Measurements from ENCODE around the gene NFKB2. TPM values are rescaled to one million over a fixed set of nuclear protein-coding genes. Genes with fewer than 3 reads are reported as not detected.
A peak's percentile ranks its signal among the peaks of the same experiment; 100 is the strongest.

The NFKB2 gene
- total RNA-seq, 2 donors from 2014 or later: 28.7 to 45.2 TPM

DNA sequence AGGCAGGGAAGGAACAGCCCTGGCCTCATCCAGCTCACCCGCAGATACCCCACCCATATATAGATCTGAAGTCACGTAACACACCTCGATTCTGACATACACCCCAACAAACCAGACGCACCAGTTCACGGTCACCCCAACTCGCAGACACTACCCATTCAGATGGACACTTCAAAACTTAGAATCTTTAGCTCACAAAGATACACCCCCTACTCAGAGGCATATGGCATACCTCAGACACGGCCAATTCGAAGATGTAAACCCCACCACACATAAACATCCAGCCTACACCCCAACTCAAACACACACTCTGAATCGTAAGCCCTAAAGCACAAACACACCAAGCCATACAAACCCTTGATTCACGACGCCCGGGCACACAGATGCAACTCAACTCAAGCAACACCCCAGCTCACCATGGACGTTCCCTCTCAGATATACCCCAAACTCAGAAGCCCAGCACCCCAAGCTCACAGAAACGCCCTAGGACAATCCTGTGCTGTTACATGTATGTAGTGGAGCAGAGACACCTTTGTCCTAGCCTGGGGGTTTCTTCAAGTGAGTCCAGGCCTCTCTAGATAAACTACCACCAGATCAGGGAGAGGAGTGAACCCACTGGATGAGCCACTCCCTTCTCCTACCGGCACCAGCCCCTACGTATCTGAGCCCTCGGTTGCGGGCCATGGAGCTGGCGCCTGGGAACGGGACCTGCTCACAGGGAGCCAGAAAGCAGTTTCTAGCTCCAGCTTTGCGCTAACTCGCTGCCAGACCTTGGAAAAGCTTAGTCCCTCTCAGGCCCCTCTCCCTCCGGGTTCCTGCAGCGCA is 14.3 kb downstream of the NFKB2 start:
- Histone ChIP-seq H3K9me3 (ENCODE audit: control insufficient read depth, low read length) (no peaks in the 10 kb centered on the region), H3K36me3 (ENCODE audit: control insufficient read depth, insufficient read depth, low read length) (no peaks in the 10 kb centered on the region), H3K4me1 (ENCODE audit: control insufficient read depth, insufficient read depth, low read length) (no peaks in the 10 kb centered on the region), H3K27me3 (ENCODE audit: control insufficient read depth, insufficient read depth, low read length, poor library complexity, severe bottlenecking) (peaks cover 65% of the 10 kb centered on the region), H3K27ac (ENCODE audit: low read depth, low read length) (no peak overlapping the region), H3K9ac (ENCODE audit: extremely low read depth, low read length, poor library complexity, severe bottlenecking) (no peak overlapping the region), H3K4me3 (ENCODE audit: low read length) (peak overlapping the region; percentile 75)
- H3K27me3 Mint-ChIP-seq (ENCODE audit: insufficient read depth): peaks cover 81% of the 10 kb centered on the region
- H3K36me3 Mint-ChIP-seq (ENCODE audit: low read depth): no peaks in the 10 kb centered on the region
- TF ChIP-seq, protein P1, sequence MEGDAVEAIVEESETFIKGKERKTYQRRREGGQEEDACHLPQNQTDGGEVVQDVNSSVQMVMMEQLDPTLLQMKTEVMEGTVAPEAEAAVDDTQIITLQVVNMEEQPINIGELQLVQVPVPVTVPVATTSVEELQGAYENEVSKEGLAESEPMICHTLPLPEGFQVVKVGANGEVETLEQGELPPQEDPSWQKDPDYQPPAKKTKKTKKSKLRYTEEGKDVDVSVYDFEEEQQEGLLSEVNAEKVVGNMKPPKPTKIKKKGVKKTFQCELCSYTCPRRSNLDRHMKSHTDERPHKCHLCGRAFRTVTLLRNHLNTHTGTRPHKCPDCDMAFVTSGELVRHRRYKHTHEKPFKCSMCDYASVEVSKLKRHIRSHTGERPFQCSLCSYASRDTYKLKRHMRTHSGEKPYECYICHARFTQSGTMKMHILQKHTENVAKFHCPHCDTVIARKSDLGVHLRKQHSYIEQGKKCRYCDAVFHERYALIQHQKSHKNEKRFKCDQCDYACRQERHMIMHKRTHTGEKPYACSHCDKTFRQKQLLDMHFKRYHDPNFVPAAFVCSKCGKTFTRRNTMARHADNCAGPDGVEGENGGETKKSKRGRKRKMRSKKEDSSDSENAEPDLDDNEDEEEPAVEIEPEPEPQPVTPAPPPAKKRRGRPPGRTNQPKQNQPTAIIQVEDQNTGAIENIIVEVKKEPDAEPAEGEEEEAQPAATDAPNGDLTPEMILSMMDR (conservative IDR thresholded peaks at IDR 0.05): no peak
- H3K27ac Mint-ChIP-seq: no peak overlapping the region
- H3K4me3 Mint-ChIP-seq: peak overlapping the region; percentile 53
- DNase-seq: peak; percentile 71
- WGBS, 2 experiments (ENCODE audit: insufficient coverage in 1 of 2, insufficient read length in 1 of 2): 42 to 50% methylated on average over 15 to 24 of the region's 24 CpGs
- peaks cover 18% of the 10 kb centered on the region for H3K4me1 Mint-ChIP-seq
- H3K9me3 Mint-ChIP-seq: no peaks in the 10 kb centered on the region

DNA sequence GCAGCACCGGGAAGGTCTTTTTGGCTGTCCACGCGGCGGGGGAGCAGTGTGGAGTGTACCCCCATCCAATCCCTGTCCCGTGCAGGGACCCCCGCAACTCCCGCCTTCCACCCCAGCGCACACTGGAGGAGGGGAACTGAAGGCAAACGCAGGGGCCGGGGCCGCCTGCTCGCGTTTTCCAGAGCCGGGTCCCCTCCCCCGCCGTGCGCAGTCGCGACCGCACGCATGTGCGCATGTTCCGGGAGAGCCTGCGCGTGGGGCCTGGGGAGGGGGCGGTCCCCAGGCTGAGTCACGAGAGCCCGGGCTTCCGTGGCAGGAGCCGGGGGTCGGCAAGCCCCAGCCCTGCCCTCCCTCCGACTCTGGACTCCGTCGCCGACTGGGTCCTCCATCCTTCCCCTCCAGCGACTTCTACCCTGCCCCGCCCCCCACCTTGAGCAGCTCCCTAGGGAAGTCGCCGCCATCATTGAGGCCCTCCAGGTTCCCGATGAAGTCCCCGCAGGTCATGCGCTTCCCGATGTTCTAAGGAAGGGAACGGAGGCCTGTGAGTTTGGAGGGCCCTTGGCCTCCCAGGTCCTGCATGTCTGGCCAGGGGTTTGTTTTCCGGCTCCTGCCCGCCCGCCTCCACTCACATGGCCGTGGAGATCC is 15.0 kb downstream of the NFKB2 start:
- no peak overlapping the region for H3K9ac ChIP-seq (ENCODE audit: extremely low read depth, low read length, poor library complexity, severe bottlenecking)
- H3K36me3 ChIP-seq (ENCODE audit: control insufficient read depth, insufficient read depth, low read length): no peaks in the 10 kb centered on the region
- H3K9me3 ChIP-seq (ENCODE audit: control insufficient read depth, low read length): no peaks in the 10 kb centered on the region
- no peaks in the 10 kb centered on the region for H3K9me3 Mint-ChIP-seq
- H3K4me3 Mint-ChIP-seq: peak overlapping the region; percentile 53
- H3K27ac ChIP-seq (ENCODE audit: low read depth, low read length): no peak overlapping the region
- peak; percentile 78 for DNase-seq
- H3K27me3 ChIP-seq (ENCODE audit: control insufficient read depth, insufficient read depth, low read length, poor library complexity, severe bottlenecking): peaks cover 65% of the 10 kb centered on the region
- TF ChIP-seq, protein P1 (conservative IDR thresholded peaks at IDR 0.05): no peak
- no peaks in the 10 kb centered on the region for H3K4me1 ChIP-seq (ENCODE audit: control insufficient read depth, insufficient read depth, low read length)
- 12% methylated on average over 23 to 48 of the region's 48 CpGs for WGBS, 2 experiments (ENCODE audit: insufficient coverage in 1 of 2, insufficient read length in 1 of 2)
- peak overlapping the region; percentile 75 for H3K4me3 ChIP-seq (ENCODE audit: low read length)
- no peak overlapping the region for H3K27ac Mint-ChIP-seq
- peaks cover 80% of the 10 kb centered on the region for H3K27me3 Mint-ChIP-seq (ENCODE audit: insufficient read depth)
- H3K36me3 Mint-ChIP-seq (ENCODE audit: low read depth): no peaks in the 10 kb centered on the region
- peaks cover 18% of the 10 kb centered on the region for H3K4me1 Mint-ChIP-seq

DNA sequence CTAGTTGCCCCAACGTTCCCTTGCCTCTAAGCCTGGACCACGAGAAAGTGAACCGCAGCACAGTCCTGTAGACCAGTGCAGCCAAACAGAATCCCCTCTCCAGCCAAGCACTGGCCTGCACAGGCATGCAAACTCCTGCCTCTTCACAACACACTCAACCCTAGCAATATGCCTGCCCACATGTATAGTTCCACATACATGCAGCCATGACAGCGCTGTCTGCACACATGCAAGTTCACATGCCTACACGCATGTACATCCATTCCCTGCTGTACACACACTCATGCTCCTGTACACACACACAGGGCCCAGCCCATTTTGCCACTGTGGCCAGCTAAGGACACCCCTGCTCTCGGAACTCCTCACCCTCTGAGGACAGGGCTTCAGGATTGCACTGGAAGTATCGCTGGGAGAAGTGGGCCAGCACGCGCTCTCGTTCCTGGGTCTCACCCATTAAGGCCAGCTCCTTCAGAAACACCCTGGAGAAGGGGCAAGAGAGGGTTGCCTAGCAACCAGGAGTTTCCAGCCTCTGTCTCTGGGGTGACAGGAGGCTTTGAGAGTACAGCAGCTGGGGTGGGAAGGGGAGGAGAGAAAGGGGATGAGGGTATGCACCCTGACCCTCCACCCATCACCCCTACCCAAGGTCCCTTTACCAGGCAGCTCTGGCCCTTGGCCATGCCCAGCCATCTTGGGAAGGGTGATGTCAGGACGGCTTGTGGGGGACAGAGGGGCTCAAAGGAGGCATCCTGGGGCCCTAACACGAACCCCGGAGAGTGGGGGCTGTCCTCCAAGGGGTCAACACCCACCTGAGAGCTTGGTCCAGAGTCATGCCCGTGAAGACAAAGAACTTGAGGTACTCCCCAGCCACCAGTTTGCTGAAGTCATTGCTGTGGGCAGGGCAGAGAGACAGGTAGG is 16.1 kb downstream of the NFKB2 start:
- H3K27ac Mint-ChIP-seq: no peak overlapping the region
- Histone ChIP-seq H3K36me3 (ENCODE audit: control insufficient read depth, insufficient read depth, low read length) (no peaks in the 10 kb centered on the region), H3K27ac (ENCODE audit: low read depth, low read length) (peak overlapping the region; percentile 94), H3K9ac (ENCODE audit: extremely low read depth, low read length, poor library complexity, severe bottlenecking) (no peak overlapping the region), H3K9me3 (ENCODE audit: control insufficient read depth, low read length) (no peaks in the 10 kb centered on the region), H3K4me1 (ENCODE audit: control insufficient read depth, insufficient read depth, low read length) (no peaks in the 10 kb centered on the region), H3K27me3 (ENCODE audit: control insufficient read depth, insufficient read depth, low read length, poor library complexity, severe bottlenecking) (peaks cover 65% of the 10 kb centered on the region), H3K4me3 (ENCODE audit: low read length) (no peak overlapping the region)
- no peak for DNase-seq
- TF ChIP-seq, protein P1 (conservative IDR thresholded peaks at IDR 0.05): no peak
- WGBS, 2 experiments (ENCODE audit: insufficient coverage in 1 of 2, insufficient read length in 1 of 2): 91 to 95% methylated on average over 10 to 14 of the region's 14 CpGs
- H3K9me3 Mint-ChIP-seq: no peaks in the 10 kb centered on the region
- peaks cover 18% of the 10 kb centered on the region for H3K4me1 Mint-ChIP-seq
- H3K27me3 Mint-ChIP-seq (ENCODE audit: insufficient read depth): peaks cover 74% of the 10 kb centered on the region
- peak overlapping the region; percentile 53 for H3K4me3 Mint-ChIP-seq
- H3K36me3 Mint-ChIP-seq (ENCODE audit: low read depth): no peaks in the 10 kb centered on the region
